HG03095 (cell line): ENCODE measurements around the gene ELMOD1.

Source experiments
- ATAC-seq: cut with Tn5 transposase; IDR thresholded peaks from one replicate; pipeline ENCODE4 v1.9.1; 2021; ENCODE audit warnings: moderate library complexity; ENCODE audit not compliant: unreplicated experiment

ELMOD1 gene

DNA sequence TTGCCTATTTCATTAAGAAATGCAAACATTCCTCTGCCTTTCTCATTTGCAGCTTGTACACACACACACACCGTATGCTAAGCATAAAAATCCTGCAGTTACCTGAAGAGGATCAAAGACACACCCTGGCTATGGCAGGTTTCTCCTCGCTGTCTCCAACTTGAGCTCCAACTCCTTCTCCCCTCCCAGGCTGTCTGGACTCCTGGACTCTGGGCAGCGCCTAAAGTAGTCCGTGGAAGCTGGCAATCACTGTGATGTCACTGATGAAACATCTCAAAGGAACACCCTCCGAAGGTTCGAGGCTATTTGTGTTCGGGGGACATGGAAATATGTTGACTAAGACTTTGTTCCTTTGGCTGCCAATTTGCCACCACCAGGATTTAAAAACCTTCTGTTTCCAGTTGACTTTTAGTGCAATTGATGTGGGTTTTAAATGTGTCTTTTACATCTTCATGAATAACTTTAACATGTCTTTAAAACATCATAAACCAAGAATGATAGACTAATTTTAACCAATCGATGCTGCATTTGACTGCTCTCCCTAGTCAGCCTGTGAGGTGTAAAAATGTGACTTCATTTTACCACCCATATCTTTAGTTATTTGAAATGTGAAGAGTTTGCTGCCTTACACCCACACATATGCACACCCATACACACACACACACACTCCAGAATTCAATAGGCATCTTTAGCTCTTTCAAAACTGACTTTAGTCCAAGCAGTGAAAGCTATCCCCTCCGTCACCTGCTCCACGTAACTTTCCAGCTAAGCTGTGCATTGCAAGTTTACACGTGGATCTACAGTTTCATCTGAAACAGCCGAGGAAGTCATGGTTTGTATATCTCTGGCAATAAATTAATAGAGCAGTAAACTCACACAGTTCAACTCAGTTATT is 121.2 kb downstream of the ELMOD1 start, which contains the start of gene SLN:
Gene SLN, minus strand, starts transcription at position 196 of the 895 bp plus-strand sequence.
- no peak for ATAC-seq

DNA sequence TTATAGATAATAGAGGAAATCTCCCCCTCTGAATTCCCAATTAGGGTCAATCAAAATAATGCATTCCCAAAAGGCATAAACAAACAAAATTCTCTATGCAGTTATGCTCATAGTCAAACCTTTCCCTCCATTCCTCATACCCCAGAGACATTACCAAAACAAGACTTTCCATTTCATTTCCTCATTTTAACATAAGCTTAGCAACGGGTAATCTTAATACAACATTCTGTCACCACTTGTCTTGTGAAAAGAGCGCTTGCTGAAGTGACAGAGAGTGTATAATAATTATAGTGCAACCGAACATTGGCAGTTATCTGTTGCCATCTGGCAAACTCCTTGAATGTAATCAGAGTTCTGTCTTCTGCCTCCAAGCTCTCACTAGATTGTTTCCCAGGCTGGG is 122.1 kb downstream of the ELMOD1 start:
- ATAC-seq, result no peak
